Left lung (tissue), 10 donors: ENCODE results near the gene FGF8. TPM values are rescaled to one million over a fixed set of nuclear protein-coding genes. Genes with fewer than 3 reads are reported as not detected.

Source experiments
- ATAC-seq: fragments of 200-7000 bp; cut with Tn5 transposase; one replicate; pipeline ENCODE4 v1.9.1; 2020; ENCODE audit warnings: moderate library complexity
- DNase-seq, 4 donors: peaks; one replicate each; pipeline ENCODE4 v3.0.0-alpha.2; 2013 to 2020
- H3K27ac ChIP-seq, 2 donors: fragments of 200-600 bp; sonication (generic) in 1 of 2; one replicate each; pipeline versions ENCODE4 v1.5.0 to v1.8.0; 2020 to 2021
- H3K27me3 ChIP-seq, 2 donors: fragments of 200-600 bp; sonication (generic) in 1 of 2; one replicate each; pipeline versions ENCODE4 v1.5.0 to v1.8.0; 2020 to 2021
- H3K36me3 ChIP-seq, 2 donors: fragments of 200-600 bp; sonication (generic) in 1 of 2; one replicate each; pipeline versions ENCODE4 v1.5.0 to v1.8.0; 2020 to 2021
- H3K4me1 ChIP-seq, 2 donors: fragments of 200-600 bp; one replicate each; pipeline ENCODE4 v1.8.0; 2021
- H3K4me3 ChIP-seq, 2 donors: fragments of 200-600 bp; sonication (generic) in 1 of 2; one replicate each; pipeline versions ENCODE4 v1.5.0 to v1.8.0; 2020 to 2021; ENCODE audit warnings: mild to moderate bottlenecking in 1 of 2
- H3K9me3 ChIP-seq, 2 donors: fragments of 200-600 bp; sonication (generic) in 1 of 2; one replicate each; pipeline versions ENCODE4 v1.5.0 to v1.8.0; 2020 to 2021
- CTCF ChIP-seq, 2 donors: fragments of 200-600 bp; sonication (generic) in 1 of 2; IDR thresholded peaks; one replicate each; pipeline versions ENCODE4 v1.5.0 to v1.8.0; 2021; ENCODE audit warnings: antibody characterized with exemption in 2 of 2
- intact Hi-C, 2 donors: fragments of 100-400 bp; cut with DNase I; formaldehyde crosslinking; loops; one replicate each; pipeline versions ENCODE4 v1.11.2 to v1.14.2; 2022
- polyA plus RNA-seq, 6 donors: library from polyadenylated mRNA; unstranded; fragments of 120-200 nt; gene quantifications; one replicate each; pipeline ENCODE4 v1.2.1, GENCODE V29; 2013; ENCODE audit not compliant: insufficient read length in 6 of 6
- total RNA-seq, 2 donors: library from RNA; stranded (reverse); fragmentation: NEBNext Ultra II Directional; extraction: Animal tissue kit (Norgen Biotek cat#: 25700); gene quantifications; one replicate each; pipeline ENCODE4 v1.2.1, GENCODE V29; 2021
- donor health status: DM: no; HTN: yes; CAD: no.
- donor health status: DM: no; HTN: no; CAD: no.

The FGF8 gene
- total and polyA plus RNA-seq, 8 donors, result 0.15 TPM; not detected in 7

- ATAC-seq (no peak), DNase-seq (no peak)
- no peaks in the 10 kb centered on the region for H3K9me3 ChIP-seq
- no peak overlapping the region for H3K4me3 ChIP-seq
- TF ChIP-seq CTCF (IDR thresholded peaks at IDR 0.05), result no peak
- intact Hi-C loops, result no loop called here
- no peaks in the 10 kb centered on the region for H3K36me3 ChIP-seq
- peaks cover 0 to 22% of the 10 kb centered on the region in 2 donors for H3K27me3 ChIP-seq
- no peak overlapping the region for H3K27ac ChIP-seq
- H3K4me1 ChIP-seq, result no peaks in the 10 kb centered on the region
Measured at GRCh38 chr10:101759309-101760247, 16.3 kb downstream of the FGF8 start.

- H3K27ac ChIP-seq, result no peak overlapping the region
- H3K9me3 ChIP-seq, result no peaks in the 10 kb centered on the region
- DNase-seq (no peak), ATAC-seq (no peak)
- no peak for TF ChIP-seq CTCF (IDR thresholded peaks at IDR 0.05)
- peaks cover 0 to 21% of the 10 kb centered on the region in 2 donors for H3K27me3 ChIP-seq
- no peaks in the 10 kb centered on the region for H3K36me3 ChIP-seq
- H3K4me1 ChIP-seq, result no peaks in the 10 kb centered on the region
- no peak overlapping the region for H3K4me3 ChIP-seq
- intact Hi-C loops, result no loop called here
Measured at GRCh38 chr10:101758858-101759257, 17.1 kb downstream of the FGF8 start.

- TF ChIP-seq CTCF (IDR thresholded peaks at IDR 0.05), result no peak
- peaks cover 0 to 25% of the 10 kb centered on the region in 2 donors for H3K27me3 ChIP-seq
- H3K4me1 ChIP-seq, result no peaks in the 10 kb centered on the region
- no peaks in the 10 kb centered on the region for H3K36me3 ChIP-seq
- ATAC-seq (no peak), DNase-seq (no peak)
- no peaks in the 10 kb centered on the region for H3K9me3 ChIP-seq
- H3K4me3 ChIP-seq, result no peak overlapping the region
- intact Hi-C loops, result no loop called here
- no peak overlapping the region for H3K27ac ChIP-seq
Measured at GRCh38 chr10:101752241-101752640, 23.7 kb downstream of the FGF8 start.

GRCh38 chr10:101749047-101750016, 26.6 kb downstream of the FGF8 start:
- no peak for TF ChIP-seq CTCF (IDR thresholded peaks at IDR 0.05)
- no peaks in the 10 kb centered on the region for H3K4me1 ChIP-seq
- DNase-seq (no peak), ATAC-seq (no peak)
- intact Hi-C loops, result no loop called here
- H3K27me3 ChIP-seq, result peaks cover 0 to 13% of the 10 kb centered on the region in 2 donors
- H3K36me3 ChIP-seq, result no peaks in the 10 kb centered on the region
- no peak overlapping the region for H3K4me3 ChIP-seq
- H3K27ac ChIP-seq, result no peak overlapping the region
- no peaks in the 10 kb centered on the region for H3K9me3 ChIP-seq

GRCh38 chr10:101748496-101748895, 27.4 kb downstream of the FGF8 start:
- no peaks in the 10 kb centered on the region for H3K9me3 ChIP-seq
- no peak for TF ChIP-seq CTCF (IDR thresholded peaks at IDR 0.05)
- intact Hi-C loops, result no loop called here
- peaks cover 0 to 8% of the 10 kb centered on the region in 2 donors for H3K27me3 ChIP-seq
- ATAC-seq (no peak), DNase-seq (no peak)
- H3K27ac ChIP-seq, result no peak overlapping the region
- no peaks in the 10 kb centered on the region for H3K36me3 ChIP-seq
- H3K4me1 ChIP-seq, result no peaks in the 10 kb centered on the region
- no peak overlapping the region for H3K4me3 ChIP-seq
